Glutamatergic neuron (in vitro differentiated cells): Measurements from ENCODE around the gene UPB1. TPM values are rescaled to one million over a fixed set of nuclear protein-coding genes. Genes with fewer than 3 reads are reported as not detected.

ENCODE experiments used
- DNase-seq: peaks from one replicate; pipeline ENCODE4 v3.0.0; 2022
- H3K27ac Mint-ChIP-seq: one replicate; pipeline ENCODE4 v1.8.0; 2020; ENCODE audit warnings: mild to moderate bottlenecking, mixed read lengths, inconsistent platforms; ENCODE audit not compliant: unreplicated experiment
- H3K27me3 Mint-ChIP-seq: one replicate; pipeline ENCODE4 v1.8.0; 2020; ENCODE audit warnings: mild to moderate bottlenecking, moderate library complexity, mixed read lengths, inconsistent platforms; ENCODE audit not compliant: unreplicated experiment
- H3K36me3 Mint-ChIP-seq: one replicate; pipeline ENCODE4 v1.8.0; 2020; ENCODE audit warnings: mild to moderate bottlenecking, mixed read lengths, inconsistent platforms; ENCODE audit not compliant: unreplicated experiment
- H3K4me1 Mint-ChIP-seq: one replicate; pipeline ENCODE4 v1.8.0; 2020; ENCODE audit warnings: mild to moderate bottlenecking, low read depth, mixed read lengths, inconsistent platforms; ENCODE audit not compliant: unreplicated experiment
- H3K4me3 Mint-ChIP-seq: one replicate; pipeline ENCODE4 v1.8.0; 2020; ENCODE audit warnings: mild to moderate bottlenecking, mixed read lengths, inconsistent platforms; ENCODE audit not compliant: unreplicated experiment
- H3K9me3 Mint-ChIP-seq: one replicate; pipeline ENCODE4 v1.8.0; 2020; ENCODE audit warnings: mild to moderate bottlenecking, moderate library complexity, mixed read lengths, inconsistent platforms; ENCODE audit not compliant: unreplicated experiment
- long read RNA-seq: library from polyadenylated mRNA; unstranded; transcript quantifications from one replicate; pipeline ENCODE4 v2.0.0, GENCODE V29; 2020; ENCODE audit not compliant: unreplicated experiment
- total RNA-seq: library from RNA; stranded (reverse); fragmentation: NEBNext Ultra II Directional; extraction: Animal tissue kit (Norgen Biotek cat#: 25700); gene quantifications from one replicate; pipeline ENCODE4 v1.2.1, GENCODE V29; 2021; ENCODE audit not compliant: unreplicated experiment
- TF ChIP-seq, protein P1 (sequence below): fragments of 200-600 bp; sonication (generic); IDR thresholded peaks from one replicate; pipeline ENCODE4 v1.5.0; 2021; ENCODE audit not compliant: partially characterized antibody, unreplicated experiment

Gene UPB1
- 0.37 TPM for total RNA-seq
- long read RNA-seq: 0 reads

DNA sequence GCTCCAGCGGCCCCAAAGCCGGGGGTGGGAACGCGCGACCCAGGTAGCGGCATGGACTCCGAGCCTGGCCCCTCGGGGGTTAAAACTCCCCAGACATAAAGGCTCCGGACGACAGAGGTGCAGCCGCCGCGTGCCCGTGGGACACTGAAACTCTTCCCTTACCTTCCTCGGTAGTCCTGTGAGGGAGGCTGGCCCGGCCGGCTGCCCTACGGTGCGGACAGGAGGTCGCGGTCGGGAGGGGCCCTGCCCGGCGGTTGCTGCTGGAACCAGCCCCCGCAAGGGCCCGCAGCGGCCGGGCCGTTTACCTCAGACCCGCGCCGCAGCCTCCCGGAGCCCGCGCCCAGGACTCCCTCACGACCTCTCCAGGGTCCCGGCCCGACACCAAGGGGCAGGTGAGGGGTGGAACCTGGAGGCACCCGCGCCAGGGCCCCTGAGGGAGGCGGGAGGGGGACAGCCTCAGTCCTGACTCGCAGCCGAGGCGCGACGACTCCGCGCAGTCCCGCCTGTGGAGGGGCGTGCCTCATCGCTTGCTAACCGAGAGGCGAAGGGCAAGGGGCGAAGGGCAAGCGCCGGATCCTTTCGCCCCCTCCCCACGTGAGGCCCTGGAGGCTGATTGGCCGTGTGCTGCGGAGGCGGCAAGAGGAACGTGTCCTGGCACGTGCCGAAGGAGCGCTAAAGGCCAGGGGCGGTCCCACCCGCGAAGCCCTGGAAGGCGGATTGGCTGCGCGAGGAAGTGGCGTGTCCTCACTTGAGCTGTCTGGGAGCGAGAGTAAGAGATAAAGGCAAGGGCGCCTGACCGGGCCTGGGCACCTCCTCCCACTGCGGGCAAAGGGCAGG is at the start of gene UPB1:
Gene UPB1 (plus strand): TSS at position 805 of the 837 bp plus-strand sequence. CDS start 72 bp downstream, outside the sequence.
- H3K9me3 Mint-ChIP-seq: no peaks in the 10 kb centered on the region
- H3K4me1 Mint-ChIP-seq: peaks cover 10% of the 10 kb centered on the region
- no peak within 1 kb of the TSS for H3K27ac Mint-ChIP-seq
- TF ChIP-seq, protein P1, sequence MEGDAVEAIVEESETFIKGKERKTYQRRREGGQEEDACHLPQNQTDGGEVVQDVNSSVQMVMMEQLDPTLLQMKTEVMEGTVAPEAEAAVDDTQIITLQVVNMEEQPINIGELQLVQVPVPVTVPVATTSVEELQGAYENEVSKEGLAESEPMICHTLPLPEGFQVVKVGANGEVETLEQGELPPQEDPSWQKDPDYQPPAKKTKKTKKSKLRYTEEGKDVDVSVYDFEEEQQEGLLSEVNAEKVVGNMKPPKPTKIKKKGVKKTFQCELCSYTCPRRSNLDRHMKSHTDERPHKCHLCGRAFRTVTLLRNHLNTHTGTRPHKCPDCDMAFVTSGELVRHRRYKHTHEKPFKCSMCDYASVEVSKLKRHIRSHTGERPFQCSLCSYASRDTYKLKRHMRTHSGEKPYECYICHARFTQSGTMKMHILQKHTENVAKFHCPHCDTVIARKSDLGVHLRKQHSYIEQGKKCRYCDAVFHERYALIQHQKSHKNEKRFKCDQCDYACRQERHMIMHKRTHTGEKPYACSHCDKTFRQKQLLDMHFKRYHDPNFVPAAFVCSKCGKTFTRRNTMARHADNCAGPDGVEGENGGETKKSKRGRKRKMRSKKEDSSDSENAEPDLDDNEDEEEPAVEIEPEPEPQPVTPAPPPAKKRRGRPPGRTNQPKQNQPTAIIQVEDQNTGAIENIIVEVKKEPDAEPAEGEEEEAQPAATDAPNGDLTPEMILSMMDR: no peak
- peaks cover 11% of the 10 kb centered on the region for H3K27me3 Mint-ChIP-seq
- DNase-seq: no peak
- peaks cover 6% of the 10 kb centered on the region for H3K36me3 Mint-ChIP-seq
- no peak within 1 kb of the TSS for H3K4me3 Mint-ChIP-seq

DNA sequence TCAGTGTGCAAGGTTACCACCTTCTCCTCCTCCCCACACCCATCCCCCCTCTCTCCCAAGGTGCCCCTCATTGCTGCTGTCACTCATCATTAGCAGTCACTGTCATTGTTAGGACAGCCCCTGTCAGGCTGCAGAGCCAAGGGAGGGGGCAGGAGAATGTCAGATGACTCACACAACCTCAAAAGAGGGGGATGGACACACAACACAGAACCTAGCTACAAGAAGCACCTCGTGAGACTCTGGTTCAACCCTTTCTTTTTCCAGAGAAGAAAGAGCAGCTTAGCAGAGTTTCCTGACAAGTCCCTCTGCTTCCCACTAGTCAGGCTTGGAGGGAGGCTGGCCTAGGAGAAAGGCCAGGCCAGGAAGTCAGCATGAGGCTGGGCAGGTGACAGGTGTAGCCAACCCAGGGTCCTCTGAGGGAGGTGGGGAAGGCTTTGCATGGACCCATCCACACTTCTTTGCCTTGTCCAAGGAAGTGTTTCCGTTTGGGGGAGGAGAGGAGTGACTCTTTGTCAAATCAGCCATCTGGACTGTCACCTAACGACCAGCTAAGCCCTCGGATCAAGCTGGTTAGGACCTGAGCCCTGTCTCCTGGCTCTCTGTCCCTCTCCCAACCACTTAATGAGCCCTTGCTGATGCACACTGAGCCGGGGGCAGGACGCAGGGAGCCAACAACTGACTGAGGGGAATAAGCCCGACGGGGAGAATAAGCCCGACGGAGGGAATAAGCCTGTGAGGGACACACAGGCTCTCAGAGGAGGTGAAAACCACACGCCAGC is 49.5 kb upstream of the UPB1 start:
- no peak overlapping the region for H3K4me3 Mint-ChIP-seq
- peaks cover 9% of the 10 kb centered on the region for H3K27me3 Mint-ChIP-seq
- H3K36me3 Mint-ChIP-seq: no peaks in the 10 kb centered on the region
- H3K9me3 Mint-ChIP-seq: peaks cover 15% of the 10 kb centered on the region
- DNase-seq: peak; percentile 49
- TF ChIP-seq, protein P1: no peak
- H3K4me1 Mint-ChIP-seq: peaks cover 40% of the 10 kb centered on the region
- peak overlapping the region; percentile 53 for H3K27ac Mint-ChIP-seq

DNA sequence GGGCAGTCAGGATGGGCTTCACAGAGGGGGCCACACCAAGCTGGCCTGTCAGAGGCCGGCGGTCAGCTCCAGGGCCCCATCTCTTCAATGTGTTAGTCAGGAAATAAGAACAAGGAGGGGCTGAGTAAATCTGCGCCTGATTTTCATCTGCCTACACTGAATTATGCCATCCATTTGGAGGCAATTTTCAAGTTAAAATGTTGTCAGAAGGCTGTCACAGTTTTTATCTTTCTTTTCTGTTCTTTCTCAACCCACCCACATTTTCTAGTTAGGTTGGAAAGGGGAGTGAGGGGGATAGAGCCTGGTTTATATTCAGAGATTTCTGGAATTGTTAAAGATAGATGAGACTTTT is 48.9 kb upstream of the UPB1 start:
- peaks cover 8% of the 10 kb centered on the region for H3K27me3 Mint-ChIP-seq
- DNase-seq: no peak
- peak overlapping the region; percentile 53 for H3K27ac Mint-ChIP-seq
- H3K9me3 Mint-ChIP-seq: peaks cover 15% of the 10 kb centered on the region
- H3K36me3 Mint-ChIP-seq: no peaks in the 10 kb centered on the region
- H3K4me3 Mint-ChIP-seq: no peak overlapping the region
- H3K4me1 Mint-ChIP-seq: peaks cover 36% of the 10 kb centered on the region
- TF ChIP-seq, protein P1: no peak

DNA sequence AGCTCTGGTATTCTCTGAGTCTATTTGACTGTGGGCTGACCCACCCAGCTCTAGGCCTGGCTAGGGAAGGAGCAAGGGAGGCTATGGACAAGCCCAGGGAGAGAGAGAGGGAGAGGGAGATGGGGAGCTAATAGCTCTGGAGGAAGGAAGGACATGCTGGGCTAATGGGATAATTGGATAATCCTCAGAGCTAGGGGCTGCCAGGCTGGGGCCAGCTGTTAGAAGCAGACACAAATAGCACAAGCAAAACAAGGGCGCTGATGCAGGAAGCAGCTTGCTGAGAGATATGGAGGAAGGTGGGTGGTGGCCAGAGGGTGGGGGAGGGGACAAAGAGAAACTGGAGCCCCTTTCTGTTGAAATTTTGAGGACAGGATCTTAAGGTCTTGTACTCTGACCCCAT is 44.5 kb upstream of the UPB1 start:
- H3K4me3 Mint-ChIP-seq: peak overlapping the region; percentile 14
- H3K27ac Mint-ChIP-seq: peak overlapping the region; percentile 54
- H3K9me3 Mint-ChIP-seq: peaks cover 7% of the 10 kb centered on the region
- H3K4me1 Mint-ChIP-seq: peaks cover 25% of the 10 kb centered on the region
- no peaks in the 10 kb centered on the region for H3K36me3 Mint-ChIP-seq
- H3K27me3 Mint-ChIP-seq: peaks cover 6% of the 10 kb centered on the region
- TF ChIP-seq, protein P1: no peak
- peak; percentile 65 for DNase-seq
